Endothelial cell (in vitro differentiated cells): ENCODE measurements around the gene MMP13. TPM values are rescaled to one million over a fixed set of nuclear protein-coding genes. Genes with fewer than 3 reads are reported as not detected.

ENCODE experiments used
- DNase-seq: peaks from one replicate; pipeline ENCODE4 v3.0.0; 2021; ENCODE audit warnings: low spot score
- H3K27ac Mint-ChIP-seq: one replicate; pipeline ENCODE4 v1.8.0; 2021; ENCODE audit warnings: mixed read lengths, inconsistent platforms; ENCODE audit not compliant: unreplicated experiment
- H3K27me3 Mint-ChIP-seq: one replicate; pipeline ENCODE4 v1.8.0; 2021; ENCODE audit warnings: mild to moderate bottlenecking, moderate library complexity, mixed read lengths, inconsistent platforms; ENCODE audit not compliant: unreplicated experiment
- H3K36me3 Mint-ChIP-seq: one replicate; pipeline ENCODE4 v1.8.0; 2021; ENCODE audit warnings: mild to moderate bottlenecking, low read depth, mixed read lengths, inconsistent platforms; ENCODE audit not compliant: unreplicated experiment
- H3K4me1 Mint-ChIP-seq: one replicate; pipeline ENCODE4 v1.8.0; 2021; ENCODE audit warnings: mild to moderate bottlenecking, mixed read lengths, inconsistent platforms; ENCODE audit not compliant: unreplicated experiment
- H3K4me3 Mint-ChIP-seq: one replicate; pipeline ENCODE4 v1.8.0; 2021; ENCODE audit warnings: mild to moderate bottlenecking, mixed read lengths, inconsistent platforms; ENCODE audit not compliant: unreplicated experiment
- H3K9me3 Mint-ChIP-seq: one replicate; pipeline ENCODE4 v1.8.0; 2021; ENCODE audit warnings: mixed read lengths, inconsistent platforms; ENCODE audit not compliant: unreplicated experiment
- CTCF ChIP-seq: fragments of 200-600 bp; sonication (generic); IDR thresholded peaks from one replicate; pipeline ENCODE4 v1.5.0; 2021; ENCODE audit warnings: antibody characterized with exemption; ENCODE audit not compliant: unreplicated experiment
- total RNA-seq: library from RNA; stranded (reverse); fragmentation: NEBNext Ultra II Directional; extraction: Animal tissue kit (Norgen Biotek cat#: 25700); gene quantifications from one replicate; pipeline ENCODE4 v1.2.1, GENCODE V29; 2021; ENCODE audit not compliant: unreplicated experiment

Gene MMP13
- total RNA-seq, 1 donor from 2014 or later, result not detected

- Mint-ChIP-seq H3K4me1 (no peaks in the 10 kb centered on the region), H3K36me3 (no peaks in the 10 kb centered on the region)
- peak; percentile 44 for DNase-seq
Measured at GRCh38 chr11:102940714-102941588, 14.6 kb downstream of the MMP13 start.

GRCh38 chr11:102936864-102937509 lies 18.5 kb downstream of the MMP13 start:
- no peaks in the 10 kb centered on the region for H3K36me3 Mint-ChIP-seq

More at GRCh38 chr11:102940714-102941588, 14.6 kb downstream of the MMP13 start:
- peak; percentile 93 for TF ChIP-seq CTCF
- no peaks in the 10 kb centered on the region for H3K27me3 Mint-ChIP-seq
- H3K27ac Mint-ChIP-seq, result no peak overlapping the region
- H3K4me3 Mint-ChIP-seq, result no peak overlapping the region
- H3K9me3 Mint-ChIP-seq, result no peaks in the 10 kb centered on the region

GRCh38 chr11:102935514-102935913 lies 20.0 kb downstream of the MMP13 start:
- TF ChIP-seq CTCF, result peak; percentile 42
- Mint-ChIP-seq H3K36me3 (no peaks in the 10 kb centered on the region), H3K27me3 (peaks cover 2% of the 10 kb centered on the region), H3K9me3 (no peaks in the 10 kb centered on the region), H3K4me1 (no peaks in the 10 kb centered on the region), H3K4me3 (no peak overlapping the region), H3K27ac (no peak overlapping the region)
- DNase-seq, result no peak

More at GRCh38 chr11:102936864-102937509, 18.5 kb downstream of the MMP13 start:
- TF ChIP-seq CTCF, result no peak
- H3K4me1 Mint-ChIP-seq, result no peaks in the 10 kb centered on the region
- H3K9me3 Mint-ChIP-seq, result no peaks in the 10 kb centered on the region
- no peak for DNase-seq
- no peak overlapping the region for H3K4me3 Mint-ChIP-seq
- no peak overlapping the region for H3K27ac Mint-ChIP-seq
- H3K27me3 Mint-ChIP-seq, result peaks cover 2% of the 10 kb centered on the region

GRCh38 chr11:102934735-102935134 lies 20.8 kb downstream of the MMP13 start:
- Mint-ChIP-seq H3K27me3 (peaks cover 2% of the 10 kb centered on the region), H3K4me1 (no peaks in the 10 kb centered on the region), H3K9me3 (no peaks in the 10 kb centered on the region), H3K36me3 (no peaks in the 10 kb centered on the region), H3K4me3 (no peak overlapping the region), H3K27ac (no peak overlapping the region)
- DNase-seq, result no peak
- no peak for TF ChIP-seq CTCF

GRCh38 chr11:102933627-102934026 lies 21.9 kb downstream of the MMP13 start:
- Mint-ChIP-seq H3K4me3 (no peak overlapping the region), H3K27me3 (peaks cover 2% of the 10 kb centered on the region), H3K27ac (no peak overlapping the region), H3K36me3 (no peaks in the 10 kb centered on the region), H3K4me1 (no peaks in the 10 kb centered on the region), H3K9me3 (no peaks in the 10 kb centered on the region)
- DNase-seq, result no peak
- no peak for TF ChIP-seq CTCF
